CD4-positive, alpha-beta memory T cell (primary cell): Measurements from ENCODE around the gene RNGTT. TPM values are rescaled to one million over a fixed set of nuclear protein-coding genes. Genes with fewer than 3 reads are reported as not detected.

ENCODE experiments used
- CTCF ChIA-PET: fragments of 350-600 bp; sonication (Branson Sonifier 250); formaldehyde crosslinking; loops from one replicate; lab custom pipeline; 2021; ENCODE audit warnings: inconsistent platforms; ENCODE audit not compliant: partially characterized antibody; lab: Charles Lee
- POLR2A ChIA-PET: fragments of 350-600 bp; sonication (Branson Sonifier 250); formaldehyde crosslinking; loops from one replicate; lab custom pipeline; 2021; ENCODE audit not compliant: partially characterized antibody; lab: Charles Lee
- DNase-seq, 5 donors: peaks; one replicate each; pipeline versions ENCODE4 v3.0.0 to v3.0.0-alpha.2; 2020 to 2022; ENCODE audit warnings: mixed read lengths in 1 of 5
- H3K27ac ChIP-seq: one replicate; pipeline ENCODE4 v1.7.0; 2013; ENCODE audit warnings: low read depth, low read length
- H3K27me3 ChIP-seq: 2 replicates; pipeline ENCODE4 v1.7.0; 2013; ENCODE audit warnings: mild to moderate bottlenecking, low read length, moderate library complexity; ENCODE audit not compliant: insufficient read depth
- H3K36me3 ChIP-seq: 2 replicates; pipeline ENCODE4 v1.7.0; 2013; ENCODE audit warnings: mild to moderate bottlenecking, low read length, moderate library complexity; ENCODE audit not compliant: insufficient read depth
- H3K4me1 ChIP-seq: 2 replicates; pipeline ENCODE4 v1.7.0; 2013; ENCODE audit warnings: mild to moderate bottlenecking, low read length, moderate library complexity; ENCODE audit not compliant: insufficient read depth
- H3K4me3 ChIP-seq, 2 donors: one replicate each; pipeline ENCODE4 v1.7.0; 2013; ENCODE audit warnings: low read length in 2 of 2, mild to moderate bottlenecking in 1 of 2
- H3K9me3 ChIP-seq, 2 donors: one replicate each; pipeline ENCODE4 v1.7.0; 2013; ENCODE audit warnings: low read length in 2 of 2, control low read depth in 1 of 2; ENCODE audit not compliant: control insufficient read depth in 1 of 2
- H3K27ac Mint-ChIP-seq, 7 donors: one replicate each; pipeline ENCODE4 v1.8.0; 2020 to 2021; ENCODE audit warnings: mixed read lengths in 7 of 7, mild to moderate bottlenecking in 6 of 7, inconsistent platforms in 3 of 7, moderate library complexity in 3 of 7
- H3K27me3 Mint-ChIP-seq, 2 donors: one replicate each; pipeline ENCODE4 v1.8.0; 2020 to 2021; ENCODE audit warnings: mixed read lengths in 2 of 2
- H3K36me3 Mint-ChIP-seq, 2 donors: one replicate each; pipeline ENCODE4 v1.8.0; 2020 to 2021; ENCODE audit warnings: mixed read lengths in 2 of 2, inconsistent platforms in 1 of 2, mild to moderate bottlenecking in 1 of 2
- H3K4me1 Mint-ChIP-seq, 4 donors: one replicate each; pipeline ENCODE4 v1.8.0; 2020 to 2021; ENCODE audit warnings: mixed read lengths in 4 of 4, mild to moderate bottlenecking in 1 of 4
- H3K4me3 Mint-ChIP-seq, 8 donors: one replicate each; pipeline ENCODE4 v1.8.0; 2020 to 2021; ENCODE audit warnings: mixed read lengths in 8 of 8, mild to moderate bottlenecking in 7 of 8, moderate library complexity in 6 of 8, inconsistent platforms in 3 of 8
- H3K9me3 Mint-ChIP-seq, 8 donors: one replicate each; pipeline ENCODE4 v1.8.0; 2020 to 2021; ENCODE audit warnings: mixed read lengths in 8 of 8, mild to moderate bottlenecking in 5 of 8, inconsistent platforms in 3 of 8, moderate library complexity in 1 of 8
- intact Hi-C: fragments of 100-400 bp; cut with micrococcal nuclease; formaldehyde crosslinking; loops from one replicate; pipeline ENCODE4 v1.15.1; 2023
- polyA plus RNA-seq, 2 donors: library from polyadenylated mRNA; unstranded; fragments of 300-500 nt; fragmentation: Illumina TruSeq; gene quantifications; one replicate each; pipeline ENCODE4 v1.2.3, GENCODE V29; 2021
- total RNA-seq, 2 experiments: library from RNA; stranded (reverse); gene quantifications; one replicate each; pipeline ENCODE4 v1.2.3, GENCODE V29; 2021

The RNGTT gene
- total and polyA plus RNA-seq, 4 experiments from 2014 or later, result 17.3 to 21.8 (median 19.1) TPM

- no peaks in the 10 kb centered on the region for H3K27me3 ChIP-seq
- Mint-ChIP-seq H3K9me3 (peaks cover 0 to 2% (median 0%) of the 10 kb centered on the region in 8 donors), H3K27ac (peak overlapping the region in 1 of 7 donors; percentile 15), H3K36me3 (no peaks in the 10 kb centered on the region), H3K4me1 (no peaks in the 10 kb centered on the region), H3K27me3 (peaks cover 0 to 3% of the 10 kb centered on the region in 2 donors), H3K4me3 (peak overlapping the region in 1 of 8 donors; percentile 29)
- H3K4me3 ChIP-seq, result no peak overlapping the region
- no peak for DNase-seq
- ChIA-PET POLR2A (no interaction called here), CTCF (no interaction called here)
- no peaks in the 10 kb centered on the region for H3K36me3 ChIP-seq
- H3K4me1 ChIP-seq, result no peaks in the 10 kb centered on the region
- no peaks in the 10 kb centered on the region for H3K9me3 ChIP-seq
- intact Hi-C loops, result no loop called here
- no peak overlapping the region for H3K27ac ChIP-seq
These were observed 402.1 kb downstream of the RNGTT start for GRCh38 chr6:88561034-88561953.

Other genes starting within 250 kb of the RNGTT start
- 100 to 1,000 TPM; 622 to 667 TPM for gene PNRC1, start 117.1 kb upstream of the RNGTT start, total RNA-seq
- gene PNRC1, start 117.1 kb upstream of the RNGTT start, polyA plus RNA-seq, result 100 to 1,000 TPM; 390 to 516 TPM
- gene SRSF12, start 154.5 kb upstream of the RNGTT start, total RNA-seq, result not detected
- gene SRSF12, start 154.5 kb upstream of the RNGTT start, polyA plus RNA-seq, result under 1 TPM; 0.06 to 0.11 TPM
- 10 to 100 TPM; 11.4 to 11.6 TPM for gene PM20D2, start 182.4 kb upstream of the RNGTT start, total RNA-seq
- gene PM20D2, start 182.4 kb upstream of the RNGTT start, polyA plus RNA-seq, result 10 to 100 TPM in 1 of 2 donors, 1 to 10 TPM in 1; 7.8 to 11.3 TPM